Measurements from ENCODE around the gene GOLGA3.

The GOLGA3 gene

DNA sequence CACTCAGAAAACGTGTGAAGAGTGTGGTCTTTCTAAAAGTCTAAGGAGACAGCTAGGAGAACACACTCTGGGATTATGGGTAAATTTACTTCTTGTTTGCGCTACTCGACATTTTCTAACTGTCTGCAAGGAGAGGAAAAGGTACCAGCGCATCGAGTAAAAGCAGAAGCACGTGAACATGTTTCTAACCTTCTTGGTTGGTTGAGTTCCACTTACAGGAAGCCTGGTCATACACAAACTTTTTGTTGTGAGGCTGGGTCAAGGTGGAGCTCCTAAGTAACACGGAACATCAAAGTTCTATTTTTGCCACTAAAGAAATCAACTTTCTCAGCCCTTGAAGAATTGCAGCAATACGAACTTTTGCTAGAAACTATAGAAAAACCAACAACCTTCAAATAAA, 87.0 kb downstream of the GOLGA3 start:
- no peak for DNase-seq

DNA sequence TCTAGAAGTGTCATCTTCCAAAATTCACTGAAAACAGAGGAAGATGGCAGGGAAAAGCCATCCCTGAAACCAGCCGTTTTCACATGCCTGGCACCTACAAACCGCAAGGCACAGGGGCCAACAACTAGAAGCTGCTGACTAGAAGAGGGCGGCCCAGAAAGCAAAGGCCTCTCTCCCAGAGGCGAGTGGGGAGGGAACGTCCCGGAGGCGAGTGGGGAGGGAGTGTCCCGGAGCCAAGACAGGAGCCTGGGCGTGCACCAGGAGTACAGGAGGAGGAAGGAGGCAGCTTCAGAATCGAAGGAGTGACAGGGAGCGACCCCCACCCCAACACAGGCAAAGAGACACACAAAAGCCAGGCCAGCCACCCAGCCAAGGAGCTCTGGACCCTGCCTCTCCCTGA, 88.0 kb downstream of the GOLGA3 start:
- DNase-seq, result no peak

DNA sequence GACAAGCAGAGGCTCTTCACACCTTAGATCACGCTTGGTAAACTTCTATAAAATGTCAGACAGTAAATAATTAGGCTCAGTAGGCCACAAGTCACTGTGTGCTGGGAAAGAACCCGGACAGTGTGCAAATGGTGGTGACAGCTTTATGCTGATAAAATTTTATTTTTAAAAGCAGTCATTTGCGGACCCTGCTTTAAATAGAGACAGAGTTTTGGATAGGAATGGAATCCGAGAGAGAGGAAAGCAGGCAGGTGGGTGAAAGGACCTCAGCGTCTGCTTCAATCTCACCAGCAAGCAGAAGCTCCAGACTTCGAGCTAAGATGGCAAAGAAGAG, 88.4 kb downstream of the GOLGA3 start:
- DNase-seq, result no peak

DNA sequence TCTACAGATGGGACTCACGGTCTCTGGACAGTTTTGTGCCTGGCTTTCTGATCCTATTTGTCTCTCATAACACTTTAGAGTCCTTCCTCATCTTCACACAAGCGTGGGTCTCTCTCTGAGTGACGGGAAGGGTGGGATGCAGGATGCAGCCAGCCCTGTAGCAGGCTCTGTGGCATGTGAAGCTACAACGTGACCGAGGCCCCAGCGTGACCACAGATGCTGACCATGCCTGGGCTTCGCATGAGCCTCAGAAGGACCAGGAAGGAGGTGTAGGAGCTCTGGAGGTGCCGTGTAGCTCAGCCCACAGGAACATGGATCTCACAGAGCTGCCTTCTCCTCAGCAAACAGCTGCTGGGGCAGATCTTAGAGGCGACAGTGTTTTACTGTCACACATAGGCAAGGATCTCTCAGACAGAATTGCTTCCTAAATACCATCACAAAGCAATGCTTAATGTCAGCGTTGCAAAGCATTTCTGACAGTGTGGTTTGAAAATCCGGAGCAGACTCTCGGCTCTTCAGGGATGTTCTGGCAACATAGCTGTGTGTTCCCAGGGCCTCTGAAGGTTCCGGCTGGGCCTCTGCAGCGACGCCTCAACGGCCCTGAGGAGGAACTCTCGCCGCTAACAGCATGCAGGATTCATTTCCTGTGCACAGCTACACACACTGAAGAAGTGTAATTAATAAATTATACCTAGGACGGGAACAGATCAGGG, 88.9 kb downstream of the GOLGA3 start:
- DNase-seq, result no peak

DNA sequence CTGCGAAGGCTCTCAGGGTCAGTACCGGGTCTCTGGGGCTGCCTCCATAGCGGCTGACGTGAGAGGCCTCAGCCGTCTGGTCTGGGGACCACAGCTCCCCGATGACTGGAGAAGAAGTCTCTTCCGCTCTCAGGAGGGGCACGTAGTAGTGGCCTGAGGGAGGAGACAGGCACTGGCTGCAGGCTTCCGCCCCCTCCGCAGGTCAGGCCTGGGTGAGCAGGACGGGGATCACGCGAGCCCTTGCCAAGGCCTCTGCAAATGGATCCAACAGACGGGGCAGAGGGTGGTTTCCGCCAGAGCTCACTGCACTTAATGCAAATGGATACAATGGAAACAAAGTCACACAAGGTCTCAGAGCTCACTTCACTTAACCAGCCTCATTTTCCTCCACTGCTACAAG, 91.8 kb downstream of the GOLGA3 start:
- DNase-seq, result no peak

DNA sequence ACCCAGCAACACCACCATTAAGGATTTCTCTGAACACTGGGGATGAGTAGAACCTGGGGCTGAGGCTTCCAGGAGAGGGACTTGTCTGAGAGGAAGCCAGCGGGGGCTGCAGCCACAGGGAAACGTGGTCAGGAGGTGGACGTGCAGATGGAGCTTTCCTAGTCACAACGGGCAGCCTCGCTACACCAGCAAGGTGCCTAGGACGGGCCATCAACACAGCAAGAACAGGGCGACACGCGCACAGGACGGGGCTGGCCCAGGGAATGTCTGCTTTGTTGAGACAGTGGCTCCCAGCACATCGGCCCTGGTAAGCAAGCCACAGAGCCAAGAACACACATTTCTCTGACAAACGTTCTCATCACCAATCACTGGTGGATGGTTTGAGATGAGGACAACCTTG, 92.3 kb downstream of the GOLGA3 start:
- DNase-seq, result no peak

DNA sequence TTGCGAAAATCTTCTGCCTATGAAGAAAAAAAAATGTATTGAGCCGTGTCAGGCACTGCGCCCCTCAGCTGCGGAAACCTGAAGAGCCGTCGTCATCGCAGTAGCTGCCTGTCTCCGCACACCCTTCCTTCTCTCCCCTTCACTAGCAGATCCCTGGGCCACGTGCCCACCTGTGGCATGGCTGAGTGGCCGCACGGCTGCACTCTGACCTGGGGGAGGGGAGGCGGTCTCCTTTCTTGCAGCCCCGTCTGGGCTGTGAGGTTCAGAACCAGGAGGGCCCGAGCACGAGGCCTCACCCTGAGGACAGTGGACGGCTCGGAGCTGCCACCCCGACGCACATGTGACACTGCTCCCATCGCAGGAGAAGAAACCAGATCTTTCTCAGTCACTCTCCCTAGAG, 93.2 kb downstream of the GOLGA3 start:
- no peak for DNase-seq

DNA sequence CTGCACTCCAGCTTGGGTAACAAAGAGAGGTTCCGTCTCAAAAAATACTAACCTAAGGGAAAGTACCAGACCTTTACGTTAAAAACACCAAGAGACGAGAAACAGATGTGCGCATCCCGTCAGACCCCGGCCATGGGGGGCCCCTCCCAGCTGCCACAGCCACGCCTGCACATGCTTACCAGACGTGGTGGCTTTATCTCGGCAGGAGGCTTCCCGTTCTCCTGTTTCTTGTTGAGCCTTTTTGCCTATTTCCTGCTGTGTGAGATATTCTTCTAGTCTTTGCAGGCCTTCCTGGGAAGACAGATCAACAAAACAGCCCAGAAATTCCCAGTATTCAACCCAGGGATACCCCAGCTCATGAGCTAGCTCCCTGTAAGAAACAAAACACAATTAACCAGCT, 94.5 kb downstream of the GOLGA3 start:
- DNase-seq, result no peak

DNA sequence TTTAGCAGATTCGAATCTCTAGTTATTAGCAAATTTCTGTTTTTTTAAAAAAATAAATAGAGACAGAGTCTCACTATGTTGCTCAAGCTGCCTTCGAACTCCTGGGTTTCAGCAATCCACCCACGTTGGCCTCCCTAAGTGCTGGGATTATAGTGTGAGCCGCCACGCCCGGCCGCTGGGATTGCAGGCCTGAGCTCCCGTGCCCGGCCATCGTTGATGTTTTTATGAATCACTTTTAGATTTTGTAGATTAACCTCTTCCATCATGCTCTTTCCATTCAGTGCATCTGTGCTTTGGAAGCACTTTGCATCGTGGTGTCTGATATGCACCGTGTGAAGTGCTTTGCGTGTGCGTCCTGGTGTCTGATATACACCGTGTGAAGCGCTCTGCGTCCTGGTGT, 97.1 kb downstream of the GOLGA3 start:
- DNase-seq, result no peak

DNA sequence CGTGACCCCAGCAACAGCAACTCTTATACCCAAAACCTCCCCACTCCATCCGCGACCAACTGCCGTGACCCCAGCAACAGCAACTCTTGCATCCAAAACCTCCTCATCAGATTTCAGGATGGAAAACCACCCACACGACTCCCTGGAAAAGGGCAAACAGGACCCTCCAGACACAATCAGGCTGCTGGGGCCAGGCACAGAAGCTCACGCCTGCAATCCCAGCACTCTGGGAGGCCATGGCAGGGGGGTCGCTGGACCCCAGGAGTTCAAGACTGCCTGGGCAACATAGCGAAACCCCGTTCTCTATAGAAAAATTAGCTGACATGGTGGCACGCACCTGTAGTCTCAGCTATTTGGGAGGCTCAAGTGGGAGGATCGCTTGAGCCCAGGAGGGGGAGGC, 98.3 kb downstream of the GOLGA3 start:
- no peak for DNase-seq

DNA sequence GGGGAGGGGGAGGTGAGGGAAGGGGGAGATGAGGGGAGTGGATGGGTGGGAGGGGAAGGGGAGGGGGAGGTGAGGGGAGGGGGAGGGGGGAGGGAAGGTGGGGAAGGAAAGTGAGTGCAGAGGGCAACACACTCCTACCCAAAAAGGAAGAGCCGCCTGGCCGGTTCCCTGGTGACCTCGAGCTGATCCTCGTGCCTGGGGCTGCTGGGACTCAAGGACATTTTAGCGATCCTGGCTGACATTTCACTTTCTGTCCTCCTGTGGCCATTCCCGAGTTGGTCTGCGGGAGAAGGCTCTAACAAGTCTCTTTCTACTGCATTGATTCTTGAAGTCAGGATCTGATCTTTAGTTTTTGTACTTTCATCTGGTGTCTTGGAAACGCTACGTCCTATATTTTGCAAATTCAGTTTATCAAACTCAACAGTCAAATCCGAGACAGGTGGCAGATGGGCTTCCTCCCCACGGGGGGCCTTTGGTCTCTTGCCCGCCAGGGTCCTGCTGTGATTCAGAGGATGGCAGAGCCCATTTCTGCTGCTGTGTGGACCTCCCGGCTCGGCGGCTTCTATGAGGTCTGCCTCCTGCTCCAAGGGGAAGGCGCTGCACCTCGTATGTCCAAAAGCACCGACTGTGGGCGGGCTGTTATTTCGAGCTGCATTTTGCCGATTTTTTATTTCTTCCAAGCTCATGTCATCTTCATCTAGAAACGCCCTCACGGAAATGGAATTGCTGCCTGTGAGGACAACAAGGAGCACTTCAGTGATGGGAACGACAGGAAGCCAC, 98.9 kb downstream of the GOLGA3 start:
- no peak for DNase-seq

DNA sequence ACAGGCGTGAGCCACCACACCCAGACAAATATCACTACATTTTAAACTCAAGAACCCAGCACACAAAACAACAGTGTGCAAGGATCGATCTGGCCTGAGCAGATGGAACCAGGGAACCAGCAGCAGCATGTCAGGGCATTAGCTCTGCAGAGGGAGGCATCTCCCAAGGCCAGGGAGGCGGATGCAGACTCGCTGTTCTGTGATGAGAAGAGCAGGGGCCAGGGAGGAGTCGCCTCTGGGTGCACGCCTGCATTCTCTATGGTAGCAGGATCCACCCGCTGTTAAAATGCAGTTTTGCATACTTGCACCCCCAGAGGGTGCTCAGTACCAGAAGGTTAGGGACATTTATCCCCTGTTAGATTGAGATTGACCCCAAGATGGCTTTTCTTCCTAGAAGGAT, 100.2 kb downstream of the GOLGA3 start:
- no peak for DNase-seq

DNA sequence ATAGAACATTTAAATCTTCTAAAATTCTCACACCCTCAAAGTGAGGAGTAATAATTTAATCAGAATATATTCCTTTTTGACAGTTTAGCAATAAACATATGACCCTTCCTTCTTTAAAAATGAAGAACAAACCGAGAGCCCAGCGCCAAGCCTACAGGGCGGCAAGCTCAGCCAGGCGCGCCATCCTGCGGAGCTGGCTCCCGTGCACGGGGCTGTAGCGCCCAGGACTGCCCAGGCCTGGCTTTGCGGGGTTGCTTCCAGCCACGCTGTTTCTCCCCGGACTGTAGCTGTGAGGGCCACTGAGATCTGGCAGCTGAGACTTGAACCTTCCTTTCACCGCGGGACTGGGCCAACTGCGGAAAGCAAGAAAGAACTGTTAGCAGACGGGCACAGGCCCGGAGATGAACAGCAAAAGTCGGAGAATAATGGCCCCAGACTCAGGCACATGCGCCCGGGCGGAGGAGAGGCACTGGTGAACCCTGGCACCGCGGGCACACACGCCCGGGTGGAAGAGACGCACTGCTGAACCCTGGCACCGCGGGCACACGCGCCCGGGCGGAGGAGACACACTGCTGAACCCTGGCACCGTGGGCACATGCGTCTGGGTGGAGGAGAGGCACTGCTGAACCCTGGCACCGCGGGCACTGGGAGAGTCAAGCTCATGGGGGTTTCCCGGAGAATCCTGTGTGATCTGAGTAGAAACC, 101.4 kb downstream of the GOLGA3 start:
- no peak for DNase-seq

DNA sequence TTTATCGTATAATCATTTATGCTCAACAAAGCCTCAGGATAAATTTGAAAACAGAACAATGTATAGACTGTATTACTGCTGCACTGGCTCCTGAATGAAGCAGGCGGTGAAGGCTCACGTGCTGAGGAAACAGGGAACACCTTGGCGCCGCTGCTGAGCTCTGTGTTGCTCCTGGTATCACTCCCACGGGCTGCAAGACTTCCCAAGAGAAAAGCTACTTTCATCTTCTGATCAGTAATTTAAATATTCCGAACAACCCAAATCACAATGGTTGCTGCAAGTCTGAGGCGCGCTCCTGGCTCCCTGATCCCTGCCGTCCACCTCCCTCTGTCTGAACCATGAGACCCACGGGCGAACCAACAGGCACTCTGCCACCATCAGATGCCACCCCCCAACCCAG, 102.3 kb downstream of the GOLGA3 start:
- DNase-seq, result no peak

DNA sequence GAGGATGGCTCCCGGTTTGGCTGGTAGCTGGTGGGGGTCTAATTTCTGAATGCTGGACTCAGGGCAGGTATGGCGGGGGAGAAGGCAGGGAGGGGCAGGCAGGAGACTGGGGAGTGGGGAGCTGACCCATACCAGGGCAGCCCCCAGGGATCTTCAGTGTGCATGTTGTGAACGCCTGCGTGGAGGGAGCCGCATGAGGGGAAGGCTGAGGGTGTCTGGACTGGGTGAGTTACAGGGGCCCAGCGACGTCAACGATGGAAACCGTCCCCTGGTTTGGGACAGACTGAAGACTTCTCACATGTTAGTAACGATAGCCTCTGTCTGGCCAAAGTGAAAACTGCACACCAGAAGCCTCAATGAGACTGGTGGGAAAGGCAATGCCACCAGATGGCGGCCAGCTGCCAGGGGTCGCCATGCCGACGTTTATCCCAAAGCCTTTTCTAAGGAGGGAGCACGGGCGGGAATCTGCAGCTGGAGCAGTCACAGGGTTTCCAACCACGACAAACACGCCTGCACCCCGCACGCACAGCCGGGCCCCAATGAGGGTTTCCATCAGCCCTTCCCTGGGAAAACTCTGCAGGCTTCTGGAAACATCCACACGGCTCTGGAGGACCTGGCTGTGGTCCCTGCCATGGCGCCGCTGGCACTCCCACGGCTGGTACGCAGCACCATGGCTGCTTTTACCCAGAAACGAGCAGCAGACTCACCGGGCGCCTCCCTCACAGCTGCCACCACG, 104.0 kb downstream of the GOLGA3 start:
- DNase-seq, result no peak

DNA sequence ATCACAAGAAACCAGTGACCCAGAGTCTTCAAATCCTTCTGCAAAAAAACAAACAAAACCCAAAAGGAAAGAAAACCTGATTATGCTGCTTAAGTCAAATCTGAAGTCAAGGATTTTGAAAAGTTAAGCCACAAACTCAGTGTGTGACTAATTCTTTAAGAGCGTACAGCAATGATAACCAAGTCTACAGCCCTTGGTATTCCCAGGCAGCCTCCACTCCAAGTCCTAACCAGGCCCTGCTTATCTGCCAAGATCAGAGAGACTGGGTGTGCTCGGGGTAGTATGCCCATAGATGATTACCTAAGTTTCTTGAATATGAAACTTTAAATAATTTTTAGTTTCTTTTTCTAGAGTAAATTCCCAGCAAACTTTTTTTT, 104.9 kb downstream of the GOLGA3 start:
- DNase-seq, result no peak

DNA sequence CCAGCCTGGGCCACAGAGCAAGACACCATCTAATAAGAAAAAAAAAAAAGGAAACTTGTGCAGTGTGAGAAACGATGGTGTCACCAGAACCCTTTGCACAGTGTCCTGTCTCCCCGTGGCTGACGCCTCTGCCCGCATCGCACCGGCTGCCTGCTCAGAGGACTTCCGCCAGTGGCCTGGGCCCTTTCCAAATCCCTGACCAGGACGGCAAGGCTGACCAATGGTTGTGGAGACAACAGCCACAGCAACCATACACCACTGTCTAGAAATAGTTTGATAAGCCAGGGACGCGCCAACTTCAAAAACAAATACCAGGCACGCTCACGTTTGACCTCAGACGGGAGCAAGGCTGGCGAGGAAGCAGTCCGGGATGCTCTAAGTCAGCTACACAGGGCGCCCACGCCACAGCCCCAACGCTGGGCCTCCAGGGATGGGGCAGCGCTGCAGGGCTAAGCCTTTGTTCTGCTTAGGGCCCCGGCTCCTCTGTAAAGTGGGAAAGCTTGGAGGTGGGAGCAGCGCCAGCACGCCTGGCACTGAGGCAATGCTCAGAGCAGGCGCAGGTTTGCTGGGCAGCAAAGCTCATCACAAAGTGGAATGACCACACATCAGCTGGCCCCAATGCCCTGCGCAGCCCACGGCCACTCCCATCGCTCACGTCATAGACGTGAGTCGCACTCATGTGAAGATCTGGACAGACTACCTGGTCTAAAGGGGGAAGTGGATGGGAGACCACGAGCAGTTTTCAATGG, 105.5 kb downstream of the GOLGA3 start:
- no peak for DNase-seq

DNA sequence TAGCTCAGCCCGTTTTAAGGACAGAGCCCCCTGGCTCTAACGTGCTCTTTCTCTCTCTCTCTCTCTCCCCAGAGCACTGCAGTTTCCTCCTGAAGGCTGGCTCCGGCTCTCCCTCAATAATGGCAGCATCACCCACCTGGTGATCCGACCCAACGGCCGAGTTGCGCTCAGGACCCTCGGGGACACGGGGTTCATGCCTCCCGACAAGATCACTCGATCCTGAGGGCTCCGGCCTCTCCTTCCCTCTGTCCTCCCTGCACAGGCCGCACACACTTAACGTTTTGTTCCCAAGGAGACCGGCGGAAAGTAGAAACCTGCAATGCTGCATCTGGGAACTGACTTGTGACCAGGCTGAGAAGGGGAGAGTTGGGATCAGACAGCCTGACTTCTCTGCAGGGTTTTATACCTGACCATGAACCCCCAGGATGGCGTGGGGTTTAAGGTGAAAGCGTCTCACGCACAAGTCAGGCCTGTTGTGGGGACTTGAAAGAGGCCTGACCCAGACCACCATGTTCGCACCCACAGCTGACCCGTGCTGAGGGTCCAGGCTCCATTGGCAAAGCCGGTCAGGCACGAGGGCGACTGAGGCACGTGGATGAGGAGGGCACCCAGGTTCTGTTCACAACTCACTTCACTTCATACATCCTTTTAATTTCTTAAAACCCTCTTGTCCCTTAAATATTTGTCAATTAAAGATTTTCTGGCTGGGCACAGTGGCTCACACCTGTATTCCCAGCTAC, 107.9 kb downstream of the GOLGA3 start:
- DNase-seq, result no peak

DNA sequence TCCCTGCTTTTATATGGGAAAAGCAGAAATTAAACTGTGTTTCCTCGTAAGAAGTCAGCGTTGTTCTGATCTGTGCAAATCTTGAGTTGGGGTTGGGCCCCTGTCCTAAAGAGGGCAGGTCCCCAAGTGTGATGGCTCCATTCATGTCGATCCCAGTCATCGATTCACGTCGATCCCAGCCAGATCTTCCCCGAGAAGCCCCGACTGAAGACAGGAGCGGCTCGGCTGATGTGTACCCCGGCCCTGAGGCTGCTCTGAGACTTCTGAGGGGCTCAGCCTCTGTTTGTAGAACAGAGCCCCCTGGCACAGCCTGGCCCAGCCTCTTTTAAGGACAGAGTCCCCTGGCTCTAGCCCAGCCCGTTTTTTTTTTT, 108.7 kb downstream of the GOLGA3 start:
- no peak for DNase-seq

DNA sequence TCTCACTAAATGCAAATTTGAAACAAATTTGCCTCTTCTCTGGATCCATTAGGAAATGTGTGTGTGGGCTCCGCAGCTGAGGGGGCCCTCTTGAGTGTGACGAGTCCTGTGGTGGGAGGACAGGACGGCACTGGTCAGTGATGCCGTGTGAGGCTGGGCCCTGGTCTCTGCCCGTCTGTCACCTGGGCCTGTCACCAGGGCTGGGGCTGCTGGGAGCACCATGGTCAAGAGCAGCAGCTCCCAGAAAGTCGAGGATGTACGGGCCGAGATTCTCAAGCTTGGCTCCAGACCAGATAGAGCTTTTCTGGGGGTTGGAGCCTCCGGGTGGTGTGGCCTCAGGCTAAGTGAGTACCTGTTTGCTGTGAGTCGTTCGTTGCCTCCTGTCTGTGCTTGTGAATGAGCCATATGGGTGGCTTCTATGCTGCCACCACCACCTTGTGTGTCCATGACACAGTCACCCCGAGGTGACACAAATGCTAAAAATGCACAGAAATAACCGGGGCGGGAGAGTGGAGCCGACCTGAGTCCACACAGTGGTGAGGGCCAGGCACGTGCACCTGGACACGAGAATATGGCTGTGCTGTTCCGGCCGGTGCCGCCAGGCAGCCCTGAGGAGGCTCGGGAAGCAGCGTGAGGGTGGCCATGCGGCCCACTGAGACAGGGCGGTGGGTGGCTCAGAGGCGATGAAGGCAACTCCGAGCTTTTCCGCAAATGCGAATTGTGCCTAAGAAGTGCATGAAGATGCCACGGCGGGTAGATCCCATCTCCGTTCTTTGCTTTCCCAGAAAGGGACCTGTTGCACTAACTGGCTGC, 109.3 kb downstream of the GOLGA3 start:
- no peak for DNase-seq

Measured in activated CD8-positive, alpha-beta memory T cell treated with anti-CD3 and anti-CD28 coated beads for 24 hours (primary cell).